Endothelial cell of umbilical vein (primary cell): ENCODE results near the gene C21orf58. TPM values are rescaled to one million over a fixed set of nuclear protein-coding genes. Genes with fewer than 3 reads are reported as not detected.

ENCODE experiments used
- BruUV-seq: library from RNA; stranded (reverse); fragments of 400-500 nt; replicated peaks from 2 replicates; lab custom pipeline; 2021; lab: Mats Ljungman, UMichigan
- CTCF ChIA-PET: fragments of 300-600, 350-600 bp; sonication (Branson Sonifier 250); formaldehyde crosslinking; loops from one replicate; lab custom pipeline; 2021; ENCODE audit warnings: antibody characterized with exemption, inconsistent platforms; lab: Charles Lee
- POLR2A ChIA-PET: fragments of 300-600, 350-600 bp; sonication (Branson Sonifier 250); formaldehyde crosslinking; loops from one replicate; lab custom pipeline; 2021; ENCODE audit warnings: antibody characterized with exemption, inconsistent platforms; lab: Charles Lee
- DNase-seq: peaks from one replicate; pipeline ENCODE4 v3.0.0-alpha.2; 2011; ENCODE audit warnings: low read depth, low spot score
- FAIRE-seq: peaks from 2 replicates; lab custom pipeline; 2011; peaks lifted over from hg19 to GRCh38; lab: Jason Lieb, UNC
- H2AFZ ChIP-seq: 2 replicates; pipeline ENCODE4 v1.6.0; 2012; ENCODE audit warnings: low read depth, low read length, control low read depth, inconsistent platforms
- H3K27ac ChIP-seq: 2 replicates; pipeline ENCODE4 v1.5.1; 2011; ENCODE audit warnings: low read depth, mild to moderate bottlenecking, control low read depth, low read length, moderate library complexity; ENCODE audit not compliant: insufficient read depth
- H3K27me3 ChIP-seq, 2 experiments: 2 replicates each; pipeline versions ENCODE4 v1.6.0 to v1.6.1; 2011; ENCODE audit warnings: low read length in 2 of 2, mixed read lengths in 1 of 2; ENCODE audit not compliant: control insufficient read depth in 2 of 2, insufficient read depth in 2 of 2
- H3K36me3 ChIP-seq, 2 experiments: 2 replicates in 1 of 2; 3 replicates in 1 of 2; pipeline ENCODE4 v1.5.1; 2011; ENCODE audit warnings: low read length in 2 of 2, mild to moderate bottlenecking in 1 of 2, moderate library complexity in 1 of 2; ENCODE audit not compliant: control insufficient read depth in 2 of 2, insufficient read depth in 2 of 2; ENCODE audit errors: extremely low read depth in 1 of 2
- H3K4me1 ChIP-seq: 3 replicates; pipeline ENCODE4 v1.5.1; 2011; ENCODE audit warnings: mild to moderate bottlenecking, low read length; ENCODE audit not compliant: control insufficient read depth, insufficient read depth; ENCODE audit errors: extremely low read depth
- H3K4me2 ChIP-seq: 2 replicates; pipeline ENCODE4 v1.6.1; 2011; ENCODE audit warnings: low read length, control low read depth, mixed read lengths; ENCODE audit not compliant: insufficient read depth
- H3K4me3 ChIP-seq, 3 experiments: fragments of 200-600 bp in 1 of 3; sonication (generic), shearing (Covaris generic) in 1 of 3; replicated peaks in 1 of 3; 2 replicates each; pipeline ENCODE4 v1.5.1; 2011 to 2016; ENCODE audit warnings: control low read depth in 3 of 3, low read length in 3 of 3, mild to moderate bottlenecking in 2 of 3, inconsistent platforms in 1 of 3, low read depth in 1 of 3, moderate library complexity in 1 of 3; ENCODE audit not compliant: insufficient read depth in 1 of 3
- H3K79me2 ChIP-seq: 2 replicates; pipeline ENCODE4 v1.6.0; 2012; ENCODE audit warnings: low read length, inconsistent platforms; ENCODE audit not compliant: control insufficient read depth, insufficient read depth
- H3K9ac ChIP-seq: replicated peaks from 2 replicates; pipeline ENCODE3; 2011; ENCODE audit warnings: low read length, control low read depth; ENCODE audit not compliant: insufficient read depth; ENCODE audit errors: extremely low read depth
- H3K9me1 ChIP-seq: replicated peaks from 3 replicates; pipeline ENCODE4 v1.6.0; 2011; ENCODE audit warnings: mild to moderate bottlenecking, low read length; ENCODE audit not compliant: control insufficient read depth, insufficient read depth; ENCODE audit errors: extremely low read depth
- H3K9me3 ChIP-seq: replicated peaks from 2 replicates; pipeline ENCODE4 v1.5.1; 2012; ENCODE audit warnings: low read length, inconsistent platforms; ENCODE audit not compliant: control insufficient read depth, insufficient read depth
- H4K20me1 ChIP-seq: replicated peaks from 2 replicates; pipeline ENCODE3; 2011; ENCODE audit warnings: mild to moderate bottlenecking, low read length; ENCODE audit not compliant: control insufficient read depth, insufficient read depth; ENCODE audit errors: extremely low read depth
- CTCF ChIP-seq, 2 donors: IDR thresholded peaks; 1 replicate in 1 of 2; 2 replicates in 1 of 2; pipeline ENCODE4 v1.5.1; 2011; ENCODE audit warnings: low read length in 2 of 2, mild to moderate bottlenecking in 2 of 2, moderate library complexity in 2 of 2, control low read depth in 1 of 2, inconsistent platforms in 1 of 2, low read depth in 1 of 2; ENCODE audit not compliant: insufficient read depth in 1 of 2; ENCODE audit errors: extremely low read depth in 1 of 2
- EZH2 ChIP-seq: IDR thresholded peaks from 2 replicates; pipeline ENCODE4 v1.6.1; 2012; ENCODE audit warnings: borderline replicate concordance, low read depth, mild to moderate bottlenecking, moderate library complexity, low read length, inconsistent platforms; ENCODE audit not compliant: severe bottlenecking
- FOS ChIP-seq: IDR thresholded peaks from 2 replicates; pipeline ENCODE4 v1.6.1; 2011; ENCODE audit warnings: mild to moderate bottlenecking, low read length, moderate library complexity, borderline replicate concordance; ENCODE audit not compliant: insufficient read depth
- GATA2 ChIP-seq: IDR thresholded peaks from 2 replicates; pipeline ENCODE4 v1.7.0; 2011; ENCODE audit warnings: low read depth, mild to moderate bottlenecking, moderate library complexity, mixed read lengths, low read length; ENCODE audit not compliant: insufficient read length, insufficient read depth
- JUN ChIP-seq: IDR thresholded peaks from 2 replicates; pipeline ENCODE4 v1.6.1; 2011; ENCODE audit warnings: borderline replicate concordance, low read depth; ENCODE audit not compliant: insufficient read length, insufficient read depth
- MAX ChIP-seq: IDR thresholded peaks from 2 replicates; pipeline ENCODE4 v1.6.1; 2011; ENCODE audit not compliant: insufficient read depth, insufficient read length
- MYC ChIP-seq: IDR thresholded peaks from one replicate; pipeline ENCODE4 v1.6.1; 2011; ENCODE audit warnings: mild to moderate bottlenecking, low read depth, low read length
- POLR2A ChIP-seq: IDR thresholded peaks from 2 replicates; pipeline ENCODE4 v1.6.1; 2012; ENCODE audit warnings: low read depth, mild to moderate bottlenecking, control low read depth, low read length
- POLR2AphosphoS5 ChIP-seq: IDR thresholded peaks from 2 replicates; pipeline ENCODE4 v1.6.1; 2012; ENCODE audit warnings: low read depth, mild to moderate bottlenecking, control low read depth, low read length, moderate library complexity; ENCODE audit not compliant: insufficient read depth
- dilution Hi-C: fragments of 300-500 bp; cut with MboI; formaldehyde crosslinking; loops from one replicate; pipeline ENCODE4 v1.15.0; 2019; ENCODE audit warnings: low sequenced_read_pairs; ENCODE audit not compliant: extremely low pct_ligation_motif_present
- intact Hi-C: fragments of 100-400 bp; cut with micrococcal nuclease; formaldehyde crosslinking; loops from one replicate; pipeline ENCODE4 v1.10.0; 2022
- polyA plus RNA-seq, 4 experiments: library from polyadenylated mRNA; depleted of rRNA in 3 of 4; stranded (reverse) in 3 of 4; unstranded in 1 of 4; fragments of >200 nt; gene quantifications; 2 replicates each; pipeline versions ENCODE4 v1.2.1 to v1.2.3, GENCODE V29; 2011 to 2012; ENCODE audit warnings: missing spikeins in 1 of 4
- total RNA-seq: library from RNA; stranded (reverse); gene quantifications from 2 replicates; pipeline ENCODE4 v1.2.3, GENCODE V29; 2021

C21orf58 gene
- total and polyA plus RNA-seq, 2 donors (not counting 3 experiments of a cell fraction or from before 2014, with no cell fraction given) = 6.0 to 24.3 TPM

- no peak overlapping the region for H3K9ac ChIP-seq
- no peaks in the 10 kb centered on the region for H3K79me2 ChIP-seq
- TF ChIP-seq FOS (no peak), GATA2 (no peak), POLR2AphosphoS5 (no peak), JUN (no peak), MYC (no peak), MAX (no peak), CTCF (IDR thresholded peaks at IDR 0.05; ENCODE audit: extremely low read depth in 1 of 2, insufficient read depth in 1 of 2, low read depth in 1 of 2, low read length in 2 of 2) (no peak), EZH2 (no peak), POLR2A (no peak)
- peaks cover 7% of the 10 kb centered on the region for H3K4me1 ChIP-seq
- intact Hi-C loops = no loop called here
- DNase-seq = no peak
- no TSS peak for BruUV-seq
- POLR2A ChIA-PET = no interaction called here
- no peak overlapping the region for H3K4me2 ChIP-seq
- no peak overlapping the region for H2AFZ ChIP-seq
- dilution Hi-C loops = no loop called here
- no peaks in the 10 kb centered on the region for H4K20me1 ChIP-seq
- CTCF ChIA-PET = no interaction called here
- H3K36me3 ChIP-seq = peaks cover 0 to 4% of the 10 kb centered on the region in 2 experiments
- no peaks in the 10 kb centered on the region for H3K9me3 ChIP-seq
- no peaks in the 10 kb centered on the region for H3K27me3 ChIP-seq
- no peak overlapping the region for H3K4me3 ChIP-seq
- no peak for FAIRE-seq
- no peak overlapping the region for H3K27ac ChIP-seq
- no peaks in the 10 kb centered on the region for H3K9me1 ChIP-seq
Observed at GRCh38 chr21:46291561-46291960, 32.1 kb downstream of the C21orf58 start.
